GM18870 (cell line): ENCODE data around the gene BPGM.
"Not testable (repeated sequence)": the region's sequence is repeated elsewhere in the genome, so short reads cannot be mapped to it uniquely, and the experiment has no call there.

ENCODE experiments used
- ATAC-seq: cut with Tn5 transposase; IDR thresholded peaks from one replicate; pipeline ENCODE4 v1.9.1; 2021; ENCODE audit warnings: moderate library complexity; ENCODE audit not compliant: unreplicated experiment

The BPGM gene

GRCh38 chr7:134630893-134631292 lies 15.8 kb upstream of the BPGM start:
- ATAC-seq: no peak

- ATAC-seq: no peak
Observed at GRCh38 chr7:134632052-134632451, 14.6 kb upstream of the BPGM start.

- ATAC-seq: no peak
Observed at GRCh38 chr7:134632937-134633540, 13.6 kb upstream of the BPGM start.

- peak; percentile 93 for ATAC-seq
Observed at GRCh38 chr7:134636008-134636449, 10.6 kb upstream of the BPGM start.

GRCh38 chr7:134637441-134637840 lies 9.2 kb upstream of the BPGM start:
- ATAC-seq: no peak

- no peak for ATAC-seq
Observed at GRCh38 chr7:134637934-134638719, 8.5 kb upstream of the BPGM start.

GRCh38 chr7:134639061-134639460 lies 7.6 kb upstream of the BPGM start:
- ATAC-seq: no peak

- ATAC-seq: no peak
Observed at GRCh38 chr7:134639683-134640279, 6.9 kb upstream of the BPGM start.

GRCh38 chr7:134640842-134641715 lies 5.6 kb upstream of the BPGM start:
- no peak for ATAC-seq

- ATAC-seq: not testable (repeated sequence)
Observed at GRCh38 chr7:134641981-134642380, 4.7 kb upstream of the BPGM start.

GRCh38 chr7:134643131-134643530 lies 3.5 kb upstream of the BPGM start:
- no peak for ATAC-seq

GRCh38 chr7:134645478-134645877 lies 1.2 kb upstream of the BPGM start:
- ATAC-seq: no peak

- no peak for ATAC-seq
Observed at GRCh38 chr7:134645935-134646334, 718 bp upstream of the BPGM start.

- ATAC-seq: no peak
Observed at GRCh38 chr7:134648456-134648855, 1.8 kb downstream of the BPGM start.

GRCh38 chr7:134649226-134649775 lies 2.6 kb downstream of the BPGM start:
- no peak for ATAC-seq

- no peak for ATAC-seq
Observed at GRCh38 chr7:134651991-134652390, 5.3 kb downstream of the BPGM start.

- no peak for ATAC-seq
Observed at GRCh38 chr7:134654104-134654775, 7.6 kb downstream of the BPGM start.

GRCh38 chr7:134657526-134657925 lies 10.9 kb downstream of the BPGM start:
- no peak for ATAC-seq

- no peak for ATAC-seq
Observed at GRCh38 chr7:134660242-134660785, 13.7 kb downstream of the BPGM start.

- ATAC-seq: no peak
Observed at GRCh38 chr7:134660961-134661376, 14.3 kb downstream of the BPGM start.
